Measurements from ENCODE around the gene INPP5A. TPM values are rescaled to one million over a fixed set of nuclear protein-coding genes. Genes with fewer than 3 reads are reported as not detected.
"Not testable (repeated sequence)": the region's sequence is repeated elsewhere in the genome, so short reads cannot be mapped to it uniquely, and the experiment has no call there.

The INPP5A gene
- total RNA-seq, 6 experiments from 2014 or later: 58.9 to 64.6 (median 63.8) TPM

DNA sequence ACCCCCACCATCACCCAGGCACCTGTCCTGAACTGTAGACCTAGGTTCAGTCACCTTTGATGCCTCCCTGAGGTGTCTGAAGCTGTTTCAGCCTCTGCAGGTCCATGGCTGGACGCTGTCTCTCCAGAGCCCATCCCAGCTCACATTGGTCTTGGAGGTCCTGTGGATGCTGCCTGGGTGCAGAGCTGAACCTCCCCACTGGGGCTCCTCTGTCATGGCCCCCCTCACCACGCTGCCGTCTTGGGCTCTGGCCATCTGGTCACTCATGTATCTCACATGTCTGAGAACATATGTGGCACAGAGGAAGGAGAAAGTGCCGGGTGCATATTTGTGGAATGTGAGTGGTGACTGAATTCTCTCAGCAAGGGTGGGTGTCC, 139.5 kb downstream of the INPP5A start:
- no peak overlapping the region for H3K4me3 Mint-ChIP-seq
- H3K27me3 Mint-ChIP-seq (ENCODE audit: insufficient read depth): peaks cover 5% of the 10 kb centered on the region
- TF ChIP-seq, protein P1, sequence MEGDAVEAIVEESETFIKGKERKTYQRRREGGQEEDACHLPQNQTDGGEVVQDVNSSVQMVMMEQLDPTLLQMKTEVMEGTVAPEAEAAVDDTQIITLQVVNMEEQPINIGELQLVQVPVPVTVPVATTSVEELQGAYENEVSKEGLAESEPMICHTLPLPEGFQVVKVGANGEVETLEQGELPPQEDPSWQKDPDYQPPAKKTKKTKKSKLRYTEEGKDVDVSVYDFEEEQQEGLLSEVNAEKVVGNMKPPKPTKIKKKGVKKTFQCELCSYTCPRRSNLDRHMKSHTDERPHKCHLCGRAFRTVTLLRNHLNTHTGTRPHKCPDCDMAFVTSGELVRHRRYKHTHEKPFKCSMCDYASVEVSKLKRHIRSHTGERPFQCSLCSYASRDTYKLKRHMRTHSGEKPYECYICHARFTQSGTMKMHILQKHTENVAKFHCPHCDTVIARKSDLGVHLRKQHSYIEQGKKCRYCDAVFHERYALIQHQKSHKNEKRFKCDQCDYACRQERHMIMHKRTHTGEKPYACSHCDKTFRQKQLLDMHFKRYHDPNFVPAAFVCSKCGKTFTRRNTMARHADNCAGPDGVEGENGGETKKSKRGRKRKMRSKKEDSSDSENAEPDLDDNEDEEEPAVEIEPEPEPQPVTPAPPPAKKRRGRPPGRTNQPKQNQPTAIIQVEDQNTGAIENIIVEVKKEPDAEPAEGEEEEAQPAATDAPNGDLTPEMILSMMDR (IDR thresholded peaks at IDR 0.05): no peak
- H3K9me3 Mint-ChIP-seq: no peaks in the 10 kb centered on the region
- H3K27ac Mint-ChIP-seq: no peak overlapping the region
- H3K36me3 Mint-ChIP-seq (ENCODE audit: low read depth): peaks cover 31% of the 10 kb centered on the region
- no peak for DNase-seq
- H3K4me1 Mint-ChIP-seq (ENCODE audit: low read depth): peaks cover 6% of the 10 kb centered on the region; the same call in 1 of the 2 replicates

DNA sequence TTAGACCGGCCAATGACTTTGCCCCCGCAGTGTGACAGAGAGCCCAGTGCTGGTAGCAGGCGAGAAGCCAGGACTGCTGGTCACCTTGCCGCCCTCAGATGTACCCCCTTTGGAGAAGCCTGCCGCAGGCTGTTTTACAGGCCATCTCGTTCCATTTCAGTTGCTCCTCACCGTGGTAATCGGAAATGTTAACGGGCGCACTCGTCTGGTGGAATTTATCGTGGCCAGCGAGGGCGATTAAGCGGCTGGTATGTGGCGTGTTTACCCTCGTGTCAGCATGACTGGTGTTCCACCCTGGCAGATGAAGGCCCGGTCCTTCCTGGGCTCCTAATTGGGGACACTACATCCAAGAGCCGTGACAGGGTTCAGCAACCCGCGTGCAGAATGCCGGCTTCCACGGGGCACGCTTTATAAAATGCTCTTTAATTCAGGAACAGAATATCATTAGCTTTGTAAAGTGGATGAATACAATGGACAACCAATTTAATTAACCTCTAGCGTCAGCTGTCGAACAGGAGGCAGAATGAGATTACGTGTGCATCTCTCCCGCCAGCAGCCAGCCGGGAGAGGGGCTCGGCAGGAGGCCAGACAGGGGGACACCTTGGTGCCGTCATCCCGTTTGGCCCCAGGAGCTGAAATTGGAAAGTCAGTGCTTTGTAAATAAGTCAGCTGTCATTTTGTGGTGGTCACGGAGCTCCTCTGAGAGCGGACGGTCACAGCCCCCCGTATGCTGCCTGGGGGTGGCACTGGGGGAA, 140.1 kb downstream of the INPP5A start:
- no peak overlapping the region for H3K4me3 Mint-ChIP-seq
- no peak for DNase-seq
- H3K4me1 Mint-ChIP-seq (ENCODE audit: low read depth): peaks cover 3% of the 10 kb centered on the region; the same call in 1 of the 2 replicates
- peaks cover 5% of the 10 kb centered on the region for H3K27me3 Mint-ChIP-seq (ENCODE audit: insufficient read depth)
- peaks cover 28% of the 10 kb centered on the region for H3K36me3 Mint-ChIP-seq (ENCODE audit: low read depth)
- H3K9me3 Mint-ChIP-seq: no peaks in the 10 kb centered on the region
- TF ChIP-seq, protein P1 (IDR thresholded peaks at IDR 0.05): no peak
- H3K27ac Mint-ChIP-seq: no peak overlapping the region

DNA sequence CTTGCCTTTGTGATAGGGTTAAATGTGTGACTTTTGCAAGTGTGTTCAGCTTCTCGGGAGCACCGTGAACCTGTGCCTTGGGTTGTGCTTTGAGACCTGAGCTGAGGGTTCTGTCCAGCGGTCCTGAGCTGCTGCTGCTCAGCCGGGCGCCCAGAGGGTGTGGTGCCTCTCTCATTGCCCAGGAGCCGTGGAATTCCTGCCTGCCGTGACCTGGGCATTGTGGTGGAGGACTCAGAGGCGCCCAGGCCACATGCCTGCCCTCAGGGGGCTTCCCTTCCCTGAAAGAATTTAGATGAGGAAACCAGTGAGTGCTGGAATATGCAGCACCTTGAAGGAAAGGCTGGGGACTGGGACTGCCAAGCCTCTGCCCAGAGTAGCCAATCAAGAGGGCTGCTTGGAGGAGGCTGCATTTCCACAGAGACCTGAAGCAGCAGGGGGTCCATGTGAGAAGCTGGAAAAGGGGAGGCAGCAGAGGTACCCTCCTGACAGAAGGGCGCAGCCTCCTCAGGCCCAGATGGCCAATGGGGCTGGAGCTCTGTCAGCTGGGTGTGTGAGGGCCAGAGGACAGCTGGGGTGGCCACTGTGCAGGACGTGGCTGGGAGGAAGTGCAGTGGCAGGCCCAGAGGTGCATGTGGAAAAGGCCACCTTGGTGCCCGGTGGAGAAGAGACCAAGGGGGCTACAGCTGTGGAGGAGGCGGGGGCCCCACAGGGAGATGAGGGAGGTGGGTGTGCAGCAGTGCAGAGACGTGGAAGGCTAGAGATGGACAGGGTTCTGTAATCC, 141.0 kb downstream of the INPP5A start:
- Mint-ChIP-seq H3K27ac (peak overlapping the region; percentile 24; the same call in 1 of the 2 replicates), H3K4me1 (ENCODE audit: low read depth) (no peaks in the 10 kb centered on the region), H3K27me3 (ENCODE audit: insufficient read depth) (peaks cover 5% of the 10 kb centered on the region), H3K9me3 (no peaks in the 10 kb centered on the region), H3K36me3 (ENCODE audit: low read depth) (peaks cover 23% of the 10 kb centered on the region), H3K4me3 (no peak overlapping the region)
- no peak for DNase-seq
- TF ChIP-seq, protein P1 (IDR thresholded peaks at IDR 0.05): no peak

DNA sequence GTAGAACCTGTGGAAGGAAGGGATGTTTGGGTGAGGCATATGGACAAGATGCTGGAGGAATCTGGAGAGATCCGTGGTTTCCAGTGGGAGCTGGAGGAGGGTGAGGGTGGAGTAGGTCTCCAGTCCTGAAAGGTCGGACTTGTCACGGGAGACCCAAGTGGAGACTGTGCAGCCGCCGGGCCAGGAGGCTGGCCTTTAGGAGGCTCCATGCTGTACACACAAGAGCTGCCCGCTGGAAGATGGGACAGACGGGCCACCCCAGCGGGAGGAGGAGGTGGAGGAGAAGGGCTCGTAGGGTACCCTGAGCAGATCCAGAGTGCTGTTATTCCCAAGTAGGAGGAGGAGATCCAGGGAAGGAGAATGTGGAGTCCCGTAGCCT, 141.6 kb downstream of the INPP5A start:
- peaks cover 19% of the 10 kb centered on the region for H3K36me3 Mint-ChIP-seq (ENCODE audit: low read depth)
- no peaks in the 10 kb centered on the region for H3K9me3 Mint-ChIP-seq
- H3K4me1 Mint-ChIP-seq (ENCODE audit: low read depth): peaks cover 4% of the 10 kb centered on the region
- TF ChIP-seq, protein P1 (IDR thresholded peaks at IDR 0.05): no peak
- H3K4me3 Mint-ChIP-seq: no peak overlapping the region
- no peak overlapping the region for H3K27ac Mint-ChIP-seq
- peaks cover 2% of the 10 kb centered on the region for H3K27me3 Mint-ChIP-seq (ENCODE audit: insufficient read depth)
- DNase-seq: no peak

DNA sequence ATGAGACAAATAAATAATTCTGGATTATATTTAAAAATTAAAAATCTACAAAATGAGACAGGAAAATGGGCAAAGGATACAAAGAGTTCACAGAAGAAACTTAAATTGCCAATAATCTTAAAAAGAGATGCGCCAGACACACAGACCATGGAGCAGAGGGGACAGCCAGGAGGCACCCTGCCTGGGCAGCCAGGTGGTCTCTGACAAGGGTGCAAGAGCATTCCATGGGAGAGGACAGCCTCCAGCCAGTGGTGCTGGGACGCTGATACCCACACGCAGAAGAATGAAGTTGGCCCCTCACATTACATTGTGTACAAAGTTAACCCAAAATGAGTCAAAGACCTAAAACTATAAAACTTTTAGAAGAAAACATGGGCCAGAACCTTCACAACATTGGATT, 142.1 kb downstream of the INPP5A start:
- Mint-ChIP-seq H3K4me3 (no peak overlapping the region), H3K27ac (no peak overlapping the region), H3K36me3 (ENCODE audit: low read depth) (peaks cover 17% of the 10 kb centered on the region; the same call in 1 of the 2 replicates), H3K9me3 (no peaks in the 10 kb centered on the region), H3K4me1 (ENCODE audit: low read depth) (peaks cover 8% of the 10 kb centered on the region), H3K27me3 (ENCODE audit: insufficient read depth) (peaks cover 2% of the 10 kb centered on the region)
- TF ChIP-seq, protein P1 (IDR thresholded peaks at IDR 0.05): no peak
- no peak for DNase-seq

DNA sequence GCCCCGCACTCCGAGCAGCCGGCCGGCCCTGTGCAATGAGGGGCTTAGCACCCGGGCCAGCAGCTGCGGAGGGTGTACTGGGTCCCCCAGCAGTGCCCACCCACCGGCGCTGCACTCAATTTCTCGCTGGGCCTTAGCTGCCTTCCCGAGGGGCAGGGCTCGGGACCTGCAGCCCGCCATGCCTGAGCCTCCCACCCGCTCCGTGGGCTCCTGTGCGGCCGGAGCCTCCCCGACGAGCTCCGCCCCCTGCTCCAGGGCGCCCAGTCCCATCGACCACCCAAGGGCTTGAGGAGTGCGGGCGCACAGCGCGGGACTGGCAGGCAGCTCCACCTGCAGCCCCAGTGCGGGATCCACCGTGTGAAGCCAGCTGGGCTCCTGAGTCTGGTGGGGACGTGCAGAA, 143.2 kb downstream of the INPP5A start:
- Mint-ChIP-seq H3K36me3 (ENCODE audit: low read depth) (peaks cover 17% of the 10 kb centered on the region; the same call in 1 of the 2 replicates), H3K4me1 (ENCODE audit: low read depth) (peaks cover 19% of the 10 kb centered on the region)
- not testable (repeated sequence) for H3K4me3 Mint-ChIP-seq; H3K9me3 Mint-ChIP-seq; H3K27ac Mint-ChIP-seq; H3K27me3 Mint-ChIP-seq (ENCODE audit: insufficient read depth); DNase-seq
